T-helper 22 cell (primary cell): ENCODE data around the gene GALNT2.

Experiments used
- DNase-seq: peaks from one replicate; pipeline ENCODE4 v3.0.0-alpha.2; 2020; ENCODE audit warnings: low read depth

Gene GALNT2

GRCh38 chr1:230071316-230071715 lies 4.3 kb downstream of the GALNT2 start:
- no peak for DNase-seq

- no peak for DNase-seq
Measured at GRCh38 chr1:230072296-230072695, 5.3 kb downstream of the GALNT2 start.

DNA sequence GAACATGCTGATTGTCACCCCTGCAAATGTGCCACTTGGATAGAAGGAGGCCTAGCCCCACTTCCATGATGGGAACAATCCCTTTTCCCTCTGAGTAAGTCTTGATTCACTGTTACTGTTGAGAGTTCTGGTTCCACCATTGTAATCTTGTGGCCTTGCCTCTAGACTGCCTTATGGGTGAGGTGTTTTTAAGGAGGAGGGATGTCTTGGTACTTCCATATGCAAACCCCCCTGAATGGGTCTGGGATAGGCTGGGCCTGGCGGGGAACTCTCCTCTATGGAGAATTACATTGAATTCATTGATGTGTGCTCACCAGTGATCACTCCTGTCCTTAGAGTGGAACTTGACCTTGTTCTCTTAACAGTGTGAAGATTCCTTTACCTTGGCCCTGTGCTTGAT lies 5.8 kb downstream of the GALNT2 start:
- DNase-seq: no peak

- no peak for DNase-seq
Measured at GRCh38 chr1:230073371-230074035, 6.5 kb downstream of the GALNT2 start.

GRCh38 chr1:230074270-230074669 lies 7.2 kb downstream of the GALNT2 start:
- DNase-seq: no peak

DNA sequence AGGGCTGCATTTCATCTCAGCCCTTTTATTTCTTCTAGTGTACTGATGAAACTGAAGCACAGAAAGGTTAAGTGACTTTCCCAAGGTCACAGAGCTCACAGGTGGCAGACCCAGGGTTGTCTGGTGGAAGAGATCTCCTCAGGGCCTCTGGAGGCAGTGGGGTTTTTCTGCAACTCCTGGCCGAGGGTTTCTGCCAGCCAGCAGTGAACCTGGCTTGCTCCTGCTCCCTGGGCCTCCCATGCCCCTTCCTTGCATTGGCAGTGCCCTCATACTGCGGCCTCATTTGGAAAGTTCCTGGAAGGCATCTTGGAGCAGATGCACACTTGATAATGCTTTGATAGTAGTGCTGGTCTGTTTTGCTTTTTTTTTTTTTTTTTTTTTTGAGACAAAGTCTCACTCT lies 7.7 kb downstream of the GALNT2 start:
- DNase-seq: no peak

DNA sequence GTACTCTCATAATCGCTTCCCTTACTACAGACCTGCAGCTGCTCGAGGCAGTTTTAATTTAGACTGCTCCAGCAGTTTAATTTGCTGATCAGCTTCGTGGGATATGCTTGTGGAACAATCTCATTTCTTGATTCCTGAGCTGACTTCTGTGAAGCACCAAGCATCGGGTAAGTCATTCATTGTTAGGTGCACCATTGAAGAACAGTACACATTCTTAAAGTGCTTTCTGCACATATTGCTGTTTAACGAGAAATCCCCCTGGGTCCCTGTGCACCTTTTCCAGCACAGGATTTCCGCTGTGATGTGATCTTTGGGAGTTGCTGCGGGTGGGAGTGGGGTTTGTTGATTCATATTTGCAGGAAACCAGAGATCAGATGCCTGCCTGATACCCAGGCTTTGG lies 9.1 kb downstream of the GALNT2 start:
- DNase-seq: no peak

DNA sequence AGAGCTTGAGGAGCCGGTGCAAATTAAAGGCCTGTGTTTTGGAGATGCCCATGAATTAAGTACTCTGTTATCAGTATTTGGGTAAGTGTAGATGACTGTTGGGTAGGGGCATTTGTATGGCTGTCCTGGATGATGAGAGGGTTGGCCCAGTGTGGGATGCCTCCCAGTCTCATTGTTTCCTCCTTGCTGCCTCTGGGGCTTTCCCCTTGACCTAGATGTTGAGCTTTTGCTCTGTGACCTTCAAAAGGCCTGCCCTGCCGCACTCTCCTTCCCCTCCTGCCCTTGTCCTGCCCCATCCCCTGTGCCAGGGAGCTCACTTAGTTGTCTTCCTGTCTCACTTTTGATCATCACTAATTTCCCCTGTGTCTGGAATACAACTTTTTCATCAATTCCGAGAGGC lies 10.0 kb downstream of the GALNT2 start:
- DNase-seq: no peak

DNA sequence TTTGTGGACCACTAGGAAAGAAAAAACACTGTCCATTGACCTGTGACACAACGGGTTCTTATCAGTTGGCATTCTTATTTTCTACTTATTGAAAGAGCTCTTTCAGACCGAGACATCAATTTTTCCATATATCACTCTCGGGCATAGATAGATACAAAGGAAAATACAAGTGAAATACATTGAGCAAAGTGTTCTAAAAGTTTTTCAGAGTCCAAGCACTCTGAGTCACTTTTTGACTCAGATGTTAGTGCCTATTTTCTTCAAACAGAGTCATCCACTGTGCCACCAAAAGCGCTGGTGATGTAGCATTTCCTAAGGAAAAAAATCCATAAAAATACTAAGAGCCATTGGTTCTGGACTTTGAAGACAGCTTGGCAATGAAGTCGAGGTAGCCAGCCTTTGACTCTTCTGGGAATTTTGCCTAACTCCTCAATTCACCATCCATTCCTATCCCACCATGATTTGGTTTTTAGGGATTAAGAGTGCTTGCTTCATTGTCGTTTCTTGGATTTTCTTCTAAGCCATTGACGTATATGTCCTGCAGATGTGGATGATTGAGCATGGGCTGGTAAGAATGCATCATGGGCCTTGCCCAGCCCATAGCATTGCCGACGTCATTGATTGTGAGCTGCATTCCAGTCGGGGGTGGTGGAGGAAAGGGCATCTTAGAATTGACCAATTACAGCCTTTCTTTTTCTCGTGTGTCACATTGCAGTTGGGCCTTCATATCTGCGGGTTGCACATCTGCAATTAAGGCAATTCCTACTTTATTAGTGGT lies 10.6 kb downstream of the GALNT2 start:
- DNase-seq: no peak

DNA sequence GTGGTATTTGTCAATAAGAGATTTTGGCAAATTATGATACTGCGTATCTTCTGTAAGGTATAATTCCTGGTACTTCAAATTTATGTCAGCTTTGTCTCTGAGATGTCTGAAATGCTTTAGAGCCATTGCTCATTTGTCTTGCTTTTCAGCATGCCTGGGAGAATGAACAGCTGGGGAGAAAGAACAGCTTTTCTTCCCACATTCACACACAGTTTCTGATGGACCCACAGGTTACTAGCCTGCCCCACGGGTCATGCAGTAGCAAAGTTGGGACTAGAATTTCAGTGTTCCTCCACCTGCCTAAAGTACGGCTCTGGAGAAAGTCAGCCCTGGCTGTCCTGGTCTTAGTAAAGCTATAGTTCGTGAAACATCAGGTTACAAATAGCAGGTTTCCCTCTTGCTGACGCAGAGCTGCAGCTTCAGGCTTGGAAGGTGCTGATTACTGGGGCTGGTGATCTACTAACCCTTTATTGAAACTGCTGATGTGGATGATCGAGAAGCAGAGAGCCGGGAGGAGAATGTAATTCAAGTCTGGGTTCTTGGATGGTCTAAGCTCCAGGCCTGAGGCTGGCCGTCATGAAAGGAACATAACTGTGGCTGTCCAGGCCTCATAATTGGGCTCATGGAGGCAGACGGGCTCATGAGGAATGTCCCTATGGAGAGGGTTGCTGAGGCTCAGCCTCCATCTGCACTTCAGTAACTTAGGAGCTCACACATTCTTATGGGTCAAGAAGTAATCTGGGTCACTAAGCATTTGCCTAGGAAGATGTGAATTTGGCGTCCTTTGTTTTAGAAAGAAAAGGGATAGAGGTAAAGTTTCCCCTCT lies 12.4 kb downstream of the GALNT2 start:
- no peak for DNase-seq

DNA sequence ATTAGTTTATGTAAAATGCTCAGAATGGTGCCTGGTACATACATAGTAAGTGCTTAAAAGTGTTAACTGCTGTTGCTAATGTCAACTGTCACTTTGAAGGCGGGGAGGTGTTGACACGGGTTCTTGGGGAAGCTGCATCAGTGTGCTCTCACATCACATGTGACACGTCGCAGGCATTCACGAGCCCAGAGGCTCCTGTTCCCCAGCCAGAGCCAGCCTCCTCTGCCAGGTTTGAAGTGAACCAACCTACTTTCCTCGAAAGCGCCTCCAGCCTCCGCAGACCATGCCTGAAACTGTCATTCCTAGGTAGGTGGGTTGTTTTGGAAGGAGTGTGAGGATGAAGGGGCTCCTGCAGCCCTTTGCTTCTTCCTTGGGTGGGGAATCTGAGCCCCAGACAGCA lies 13.8 kb downstream of the GALNT2 start:
- DNase-seq: no peak

GRCh38 chr1:230081751-230082150 lies 14.7 kb downstream of the GALNT2 start:
- no peak for DNase-seq

DNA sequence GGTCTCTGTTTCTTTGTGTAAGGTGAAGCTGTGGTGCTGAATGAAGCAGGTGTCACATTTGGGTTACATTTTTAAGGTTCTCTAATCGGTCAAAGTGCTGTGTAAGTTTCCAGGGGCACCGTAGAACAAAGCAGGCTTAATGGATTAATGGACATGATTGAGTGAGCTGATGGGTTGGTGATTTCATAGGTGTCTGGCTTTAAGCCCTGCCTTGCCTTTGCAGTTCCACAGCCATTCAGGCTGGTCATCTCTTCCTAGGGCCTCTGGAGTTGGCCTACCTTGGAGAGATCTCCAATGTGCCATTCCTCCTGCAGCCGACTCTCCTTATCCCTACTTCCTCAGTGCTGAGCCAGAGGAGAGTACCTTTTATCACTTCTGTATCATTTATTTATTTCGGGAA lies 15.2 kb downstream of the GALNT2 start:
- DNase-seq: no peak

- DNase-seq: no peak
Measured at GRCh38 chr1:230083053-230083452, 16.0 kb downstream of the GALNT2 start.

- DNase-seq: no peak
Measured at GRCh38 chr1:230083746-230084407, 16.8 kb downstream of the GALNT2 start.

DNA sequence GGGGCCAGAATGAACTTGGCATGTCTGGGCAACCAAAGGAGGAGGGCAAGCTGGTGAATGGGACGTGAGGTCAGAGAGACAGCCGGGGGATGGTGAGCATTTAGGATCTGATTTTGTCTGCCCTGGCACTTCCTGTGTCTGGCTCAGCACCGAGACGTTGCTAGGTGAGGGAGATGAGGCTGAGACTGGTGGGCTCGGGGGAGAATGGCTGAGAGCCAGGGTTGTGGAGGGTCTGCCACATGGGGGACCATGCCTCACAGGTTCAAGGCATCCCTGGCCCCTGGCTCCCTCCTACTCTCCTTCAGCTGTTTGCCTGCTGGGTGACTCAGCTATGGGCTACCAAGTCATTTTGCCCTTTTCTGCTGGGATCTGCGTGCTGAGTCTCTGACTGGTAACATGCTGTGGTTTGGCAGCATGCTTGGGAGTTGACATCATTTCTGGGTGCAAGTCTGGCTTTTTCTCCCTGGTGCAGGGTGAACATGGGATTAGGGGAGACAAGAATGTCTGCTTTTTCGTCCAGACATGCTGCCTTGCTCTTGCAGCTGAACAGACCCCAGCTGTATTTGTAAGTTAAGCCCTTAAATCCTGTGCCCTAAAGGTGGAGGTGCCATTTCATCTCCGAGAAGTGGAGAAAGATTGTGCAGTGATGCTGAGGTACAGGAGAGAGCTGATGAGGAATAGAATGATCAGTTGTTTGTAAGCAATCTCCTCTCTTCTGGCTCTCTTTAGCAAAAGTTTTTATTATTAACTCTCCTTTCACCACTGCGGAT lies 17.6 kb downstream of the GALNT2 start:
- DNase-seq: no peak

DNA sequence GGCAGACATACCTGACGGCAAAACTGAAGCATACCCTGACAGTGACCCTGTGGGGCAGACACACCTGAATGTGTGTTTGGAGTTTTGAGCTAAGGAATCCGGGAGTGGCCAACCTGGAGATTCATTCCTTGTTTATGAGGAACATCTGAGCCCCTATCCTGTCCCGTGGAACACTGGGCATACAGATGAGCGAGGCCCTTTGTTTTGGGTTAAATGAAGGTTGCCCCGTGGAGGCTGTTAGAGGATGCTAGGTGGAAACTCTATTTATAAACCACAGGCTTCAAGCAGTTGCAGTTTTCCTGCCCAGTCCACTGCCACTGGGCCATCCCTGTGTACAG lies 18.1 kb downstream of the GALNT2 start:
- no peak for DNase-seq

GRCh38 chr1:230086151-230086550 lies 19.1 kb downstream of the GALNT2 start:
- no peak for DNase-seq

DNA sequence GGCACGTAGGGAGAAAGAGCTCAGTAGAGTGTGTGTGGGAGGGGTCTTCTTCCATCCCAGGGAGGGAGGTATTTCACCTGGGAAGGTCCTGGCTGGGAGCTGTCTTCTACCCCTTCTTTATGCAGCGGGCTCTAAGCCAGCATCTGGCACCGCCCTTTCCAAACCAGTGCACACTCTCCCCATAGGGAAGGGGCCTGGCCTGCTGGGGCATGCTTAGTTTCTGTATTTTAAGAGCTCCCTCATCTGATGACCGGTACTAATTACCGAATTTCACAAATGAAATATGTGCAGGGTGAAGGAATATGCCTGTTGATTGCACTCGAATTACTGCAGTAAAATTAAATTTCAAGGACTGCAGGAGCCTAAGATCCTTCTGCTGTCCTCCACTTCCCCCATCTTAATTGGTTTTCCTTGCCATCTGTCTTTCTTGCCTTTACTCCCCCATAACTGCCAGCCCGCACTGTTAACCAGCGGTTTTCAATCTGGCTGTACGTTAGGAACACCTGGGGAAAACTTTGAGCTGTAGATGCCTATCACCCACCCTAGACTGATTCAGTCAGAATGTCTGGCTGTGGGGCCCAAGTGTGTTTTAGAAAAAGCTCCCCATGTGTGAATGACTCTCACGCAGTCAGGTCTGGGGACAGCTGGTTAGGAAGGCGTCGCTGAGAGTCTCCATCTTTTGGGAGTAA lies 20.1 kb downstream of the GALNT2 start:
- DNase-seq: no peak

DNA sequence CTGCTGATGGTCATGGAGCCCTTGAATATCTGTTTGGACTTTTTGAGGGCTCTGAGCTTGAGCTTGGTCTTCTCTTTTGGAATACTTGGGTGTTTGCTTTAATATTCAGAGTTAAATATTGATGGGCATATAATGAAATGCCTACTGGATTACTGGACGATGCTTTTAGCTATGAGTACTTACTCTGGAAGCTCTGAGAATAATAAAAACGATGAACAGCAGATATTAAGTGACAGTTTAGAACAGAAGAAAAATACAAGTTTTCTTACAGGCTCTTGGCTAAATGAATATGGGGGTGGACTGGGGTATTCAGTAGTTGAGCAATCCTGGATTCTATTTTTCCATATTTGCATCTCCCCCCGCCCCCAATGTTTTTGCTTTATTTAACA lies 20.7 kb downstream of the GALNT2 start:
- DNase-seq: no peak

- no peak for DNase-seq
Measured at GRCh38 chr1:230090194-230090711, 23.2 kb downstream of the GALNT2 start.
